Right lobe of liver (tissue), 4 donors: ENCODE results near the gene TTF1.

Source experiments
- CTCF ChIP-seq, 4 donors: fragments of 200-600 bp in 3 of 4; fragments of 450-650 bp in 1 of 4; IDR thresholded peaks; one replicate each; pipeline versions ENCODE4 v1.5.1 to v1.8.0; 2016 to 2022; ENCODE audit warnings: antibody characterized with exemption in 4 of 4, mild to moderate bottlenecking in 2 of 4
- POLR2A ChIP-seq: fragments of 450-650 bp; IDR thresholded peaks from one replicate; pipeline ENCODE4 v1.6.1; 2017; ENCODE audit warnings: antibody characterized with exemption, mild to moderate bottlenecking
- donor health status: DM: no; HTN: no; CAD: no.
- donor health status: DM: no; HTN: no; CAD: no.
- donor health status: DM: no; HTN: yes; CAD: no.

- TF ChIP-seq POLR2A = no peak
- no peak for TF ChIP-seq CTCF (IDR thresholded peaks at IDR 0.05)
Observed at GRCh38 chr9:132407196-132407595, 556 bp upstream of the TTF1 start.
